Tibial artery (tissue), 4 donors: Measurements from ENCODE around the gene NDC80.
"Not testable (repeated sequence)": the region's sequence is repeated elsewhere in the genome, so short reads cannot be mapped to it uniquely, and the experiment has no call there.

Source experiments
- DNase-seq, 2 donors: peaks; one replicate each; pipeline ENCODE4 v3.0.0-alpha.2; 2019
- H3K27ac ChIP-seq, 2 donors: fragments of 200-600 bp; sonication (generic) in 1 of 2; 1 replicate in 1 of 2; 2 replicates in 1 of 2; pipeline ENCODE4 v1.5.1; 2018 to 2019; ENCODE audit warnings: mild to moderate bottlenecking in 1 of 2
- H3K27me3 ChIP-seq, 2 donors: fragments of 200-600 bp; sonication (generic) in 1 of 2; one replicate each; pipeline versions ENCODE4 v1.5.1 to v1.6.0; 2016 to 2019
- H3K36me3 ChIP-seq, 3 donors: fragments of 200-600 bp; sonication (generic) in 2 of 3; one replicate each; pipeline ENCODE4 v1.5.1; 2016 to 2019; ENCODE audit warnings: mild to moderate bottlenecking in 2 of 3
- H3K4me1 ChIP-seq, 4 donors: fragments of 200-600 bp; sonication (generic) in 2 of 4; 1 replicate in 3 of 4; 2 replicates in 1 of 4; pipeline ENCODE4 v1.5.1; 2016 to 2019
- H3K4me3 ChIP-seq, 2 donors: fragments of 200-600 bp; sonication (generic) in 1 of 2; 1 replicate in 1 of 2; 2 replicates in 1 of 2; pipeline ENCODE4 v1.5.1; 2018 to 2019; ENCODE audit warnings: mild to moderate bottlenecking in 2 of 2
- H3K9me3 ChIP-seq, 3 donors: fragments of 200-600 bp; sonication (generic) in 1 of 3; one replicate each; pipeline ENCODE4 v1.5.1; 2016 to 2019
- CTCF ChIP-seq, 2 experiments: fragments of 200-600 bp in 1 of 2; fragments of 450-650 bp in 1 of 2; IDR thresholded peaks; one replicate each; pipeline ENCODE4 v1.5.1; 2017 to 2019; ENCODE audit warnings: antibody characterized with exemption in 2 of 2, mild to moderate bottlenecking in 1 of 2, moderate library complexity in 1 of 2
- intact Hi-C: fragments of 100-400 bp; cut with DNase I; formaldehyde crosslinking; loops from one replicate; pipeline ENCODE4 v1.15.0; 2023; ENCODE audit warnings: low total_unique reads

The NDC80 gene

GRCh38 chr18:2538236-2538635 lies 33.1 kb upstream of the NDC80 start:
- TF ChIP-seq CTCF (IDR thresholded peaks at IDR 0.05): no peak
- Histone ChIP-seq H3K4me3 (no peak overlapping the region), H3K27ac (peak overlapping the region in 1 of 2 donors; percentile 12), H3K9me3 (no peaks in the 10 kb centered on the region), H3K36me3 (no peaks in the 10 kb centered on the region), H3K4me1 (peaks cover 0 to 41% (median 10%) of the 10 kb centered on the region in 4 donors), H3K27me3 (no peaks in the 10 kb centered on the region)
- intact Hi-C loops: no loop called here
- DNase-seq: no peak

- intact Hi-C loops: no loop called here
Measured at GRCh38 chr18:2538844-2539243, 32.5 kb upstream of the NDC80 start.

GRCh38 chr18:2540575-2540974 lies 30.8 kb upstream of the NDC80 start:
- Histone ChIP-seq H3K4me3 (no peak overlapping the region), H3K27ac (no peak overlapping the region), H3K4me1 (peaks cover 0 to 36% (median 10%) of the 10 kb centered on the region in 4 donors), H3K27me3 (no peaks in the 10 kb centered on the region), H3K9me3 (no peaks in the 10 kb centered on the region), H3K36me3 (no peaks in the 10 kb centered on the region)
- DNase-seq: no peak
- TF ChIP-seq CTCF (IDR thresholded peaks at IDR 0.05): no peak
- intact Hi-C loops: loop anchor here (5.0 kb wide), 1 partner anchor 203 kb away; no protein-coding TSS in a partner anchor

More at GRCh38 chr18:2538844-2539243, 32.5 kb upstream of the NDC80 start:
- Histone ChIP-seq H3K4me1 (peaks cover 0 to 41% (median 10%) of the 10 kb centered on the region in 4 donors), H3K36me3 (no peaks in the 10 kb centered on the region), H3K27me3 (no peaks in the 10 kb centered on the region), H3K4me3 (no peak overlapping the region), H3K27ac (peak overlapping the region in 1 of 2 donors; percentile 12), H3K9me3 (no peaks in the 10 kb centered on the region)
- TF ChIP-seq CTCF (IDR thresholded peaks at IDR 0.05): no peak
- DNase-seq: no peak

- peak; percentile 47 to 61 for TF ChIP-seq CTCF (IDR thresholded peaks at IDR 0.05)
- not testable (repeated sequence) for DNase-seq
Measured at GRCh38 chr18:2541925-2542563, 29.3 kb upstream of the NDC80 start.

GRCh38 chr18:2545155-2545554 lies 26.2 kb upstream of the NDC80 start:
- H3K4me1 ChIP-seq: no peaks in the 10 kb centered on the region
- H3K27ac ChIP-seq: no peak overlapping the region
- H3K9me3 ChIP-seq: no peaks in the 10 kb centered on the region
- no peak for TF ChIP-seq CTCF (IDR thresholded peaks at IDR 0.05)
- no peak overlapping the region for H3K4me3 ChIP-seq
- no peaks in the 10 kb centered on the region for H3K27me3 ChIP-seq
- DNase-seq: no peak
- intact Hi-C loops: no loop called here
- H3K36me3 ChIP-seq: peaks cover 0 to 7% (median 0%) of the 10 kb centered on the region in 3 donors

More at GRCh38 chr18:2541925-2542563, 29.3 kb upstream of the NDC80 start:
- not testable (repeated sequence) for H3K36me3 ChIP-seq, H3K4me3 ChIP-seq, H3K9me3 ChIP-seq, H3K27me3 ChIP-seq, H3K27ac ChIP-seq
- peaks cover 0 to 21% (median 10%) of the 10 kb centered on the region in 4 donors for H3K4me1 ChIP-seq
- intact Hi-C loops: loop anchor here (5.0 kb wide), 1 partner anchor 205 kb away; no protein-coding TSS in a partner anchor
